Endothelial cell of umbilical vein (primary cell): ENCODE data around the gene ARID1B. TPM values are rescaled to one million over a fixed set of nuclear protein-coding genes. Genes with fewer than 3 reads are reported as not detected.

Experiments
- BruUV-seq: library from RNA; stranded (reverse); fragments of 400-500 nt; replicated peaks from 2 replicates; lab custom pipeline; 2021; lab: Mats Ljungman, UMichigan
- CTCF ChIA-PET: fragments of 300-600, 350-600 bp; sonication (Branson Sonifier 250); formaldehyde crosslinking; loops from one replicate; lab custom pipeline; 2021; ENCODE audit warnings: antibody characterized with exemption, inconsistent platforms; lab: Charles Lee
- POLR2A ChIA-PET: fragments of 300-600, 350-600 bp; sonication (Branson Sonifier 250); formaldehyde crosslinking; loops from one replicate; lab custom pipeline; 2021; ENCODE audit warnings: antibody characterized with exemption, inconsistent platforms; lab: Charles Lee
- DNase-seq: peaks from one replicate; pipeline ENCODE4 v3.0.0-alpha.2; 2011; ENCODE audit warnings: low read depth, low spot score
- FAIRE-seq: peaks from 2 replicates; lab custom pipeline; 2011; peaks lifted over from hg19 to GRCh38; lab: Jason Lieb, UNC
- H2AFZ ChIP-seq: 2 replicates; pipeline ENCODE4 v1.6.0; 2012; ENCODE audit warnings: low read depth, low read length, control low read depth, inconsistent platforms
- H3K27ac ChIP-seq: 2 replicates; pipeline ENCODE4 v1.5.1; 2011; ENCODE audit warnings: low read depth, mild to moderate bottlenecking, control low read depth, low read length, moderate library complexity; ENCODE audit not compliant: insufficient read depth
- H3K27me3 ChIP-seq, 2 experiments: 2 replicates each; pipeline versions ENCODE4 v1.6.0 to v1.6.1; 2011; ENCODE audit warnings: low read length in 2 of 2, mixed read lengths in 1 of 2; ENCODE audit not compliant: control insufficient read depth in 2 of 2, insufficient read depth in 2 of 2
- H3K36me3 ChIP-seq, 2 experiments: 2 replicates in 1 of 2; 3 replicates in 1 of 2; pipeline ENCODE4 v1.5.1; 2011; ENCODE audit warnings: low read length in 2 of 2, mild to moderate bottlenecking in 1 of 2, moderate library complexity in 1 of 2; ENCODE audit not compliant: control insufficient read depth in 2 of 2, insufficient read depth in 2 of 2; ENCODE audit errors: extremely low read depth in 1 of 2
- H3K4me1 ChIP-seq: 3 replicates; pipeline ENCODE4 v1.5.1; 2011; ENCODE audit warnings: mild to moderate bottlenecking, low read length; ENCODE audit not compliant: control insufficient read depth, insufficient read depth; ENCODE audit errors: extremely low read depth
- H3K4me2 ChIP-seq: 2 replicates; pipeline ENCODE4 v1.6.1; 2011; ENCODE audit warnings: low read length, control low read depth, mixed read lengths; ENCODE audit not compliant: insufficient read depth
- H3K4me3 ChIP-seq, 3 experiments: fragments of 200-600 bp in 1 of 3; sonication (generic), shearing (Covaris generic) in 1 of 3; replicated peaks in 1 of 3; 2 replicates each; pipeline ENCODE4 v1.5.1; 2011 to 2016; ENCODE audit warnings: control low read depth in 3 of 3, low read length in 3 of 3, mild to moderate bottlenecking in 2 of 3, inconsistent platforms in 1 of 3, low read depth in 1 of 3, moderate library complexity in 1 of 3; ENCODE audit not compliant: insufficient read depth in 1 of 3
- H3K79me2 ChIP-seq: 2 replicates; pipeline ENCODE4 v1.6.0; 2012; ENCODE audit warnings: low read length, inconsistent platforms; ENCODE audit not compliant: control insufficient read depth, insufficient read depth
- H3K9ac ChIP-seq: replicated peaks from 2 replicates; pipeline ENCODE3; 2011; ENCODE audit warnings: low read length, control low read depth; ENCODE audit not compliant: insufficient read depth; ENCODE audit errors: extremely low read depth
- H3K9me1 ChIP-seq: replicated peaks from 3 replicates; pipeline ENCODE4 v1.6.0; 2011; ENCODE audit warnings: mild to moderate bottlenecking, low read length; ENCODE audit not compliant: control insufficient read depth, insufficient read depth; ENCODE audit errors: extremely low read depth
- H3K9me3 ChIP-seq: replicated peaks from 2 replicates; pipeline ENCODE4 v1.5.1; 2012; ENCODE audit warnings: low read length, inconsistent platforms; ENCODE audit not compliant: control insufficient read depth, insufficient read depth
- H4K20me1 ChIP-seq: replicated peaks from 2 replicates; pipeline ENCODE3; 2011; ENCODE audit warnings: mild to moderate bottlenecking, low read length; ENCODE audit not compliant: control insufficient read depth, insufficient read depth; ENCODE audit errors: extremely low read depth
- EZH2 ChIP-seq: IDR thresholded peaks from 2 replicates; pipeline ENCODE4 v1.6.1; 2012; ENCODE audit warnings: borderline replicate concordance, low read depth, mild to moderate bottlenecking, moderate library complexity, low read length, inconsistent platforms; ENCODE audit not compliant: severe bottlenecking
- FOS ChIP-seq: IDR thresholded peaks from 2 replicates; pipeline ENCODE4 v1.6.1; 2011; ENCODE audit warnings: mild to moderate bottlenecking, low read length, moderate library complexity, borderline replicate concordance; ENCODE audit not compliant: insufficient read depth
- POLR2A ChIP-seq: IDR thresholded peaks from 2 replicates; pipeline ENCODE4 v1.6.1; 2012; ENCODE audit warnings: low read depth, mild to moderate bottlenecking, control low read depth, low read length
- dilution Hi-C: fragments of 300-500 bp; cut with MboI; formaldehyde crosslinking; loops from one replicate; pipeline ENCODE4 v1.15.0; 2019; ENCODE audit warnings: low sequenced_read_pairs; ENCODE audit not compliant: extremely low pct_ligation_motif_present
- intact Hi-C: fragments of 100-400 bp; cut with micrococcal nuclease; formaldehyde crosslinking; loops from one replicate; pipeline ENCODE4 v1.10.0; 2022
- polyA plus RNA-seq, 4 experiments: library from polyadenylated mRNA; depleted of rRNA in 3 of 4; stranded (reverse) in 3 of 4; unstranded in 1 of 4; fragments of >200 nt; gene quantifications; 2 replicates each; pipeline versions ENCODE4 v1.2.1 to v1.2.3, GENCODE V29; 2011 to 2012; ENCODE audit warnings: missing spikeins in 1 of 4
- total RNA-seq: library from RNA; stranded (reverse); gene quantifications from 2 replicates; pipeline ENCODE4 v1.2.3, GENCODE V29; 2021
- TF ChIP-seq, protein P1 (sequence below): IDR thresholded peaks from 2 replicates; pipeline ENCODE4 v1.6.1; 2011; ENCODE audit not compliant: insufficient read depth, insufficient read length

The ARID1B gene
- total and polyA plus RNA-seq, 2 donors (not counting 3 experiments of a cell fraction or from before 2014, with no cell fraction given), result 21.8 to 89.5 TPM

DNA sequence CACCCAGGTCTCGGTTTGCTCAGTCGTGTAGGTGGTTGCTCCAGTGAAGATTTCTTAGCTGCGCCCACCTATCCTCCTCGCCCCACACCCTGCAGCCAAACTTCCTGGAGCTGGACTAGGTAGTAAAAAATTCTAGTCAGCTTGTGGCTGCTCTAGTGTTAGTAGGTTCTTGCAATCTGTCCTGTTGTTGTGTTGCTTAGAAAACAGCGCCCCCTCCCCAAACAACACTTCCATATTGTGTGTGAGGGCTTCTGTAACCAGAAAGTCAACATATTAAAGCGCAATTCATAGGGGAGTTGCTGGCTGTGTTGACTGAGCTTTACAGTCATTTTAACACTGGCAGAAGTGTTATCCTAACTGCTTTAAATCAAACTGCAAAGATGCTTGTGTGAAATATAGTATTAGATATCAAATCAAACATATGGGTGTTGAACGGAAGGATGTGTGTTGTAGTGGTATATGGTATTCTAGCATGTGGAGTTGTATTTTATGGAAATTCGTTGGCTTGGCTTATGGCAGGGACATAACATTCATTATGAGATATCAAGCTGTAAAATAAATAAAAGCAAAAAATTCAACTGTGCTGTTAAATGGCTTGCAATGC, 122.5 kb downstream of the ARID1B start:
- BruUV-seq, result no TSS peak
- H3K4me3 ChIP-seq, result no peak overlapping the region
- no peak overlapping the region for H3K9ac ChIP-seq
- H2AFZ ChIP-seq, result no peak overlapping the region
- no peak overlapping the region for H3K27ac ChIP-seq
- H3K9me3 ChIP-seq, result no peaks in the 10 kb centered on the region
- no peak overlapping the region for H3K4me2 ChIP-seq
- peaks cover 34% of the 10 kb centered on the region for H3K79me2 ChIP-seq
- H4K20me1 ChIP-seq, result peaks cover 4% of the 10 kb centered on the region
- ChIA-PET POLR2A (no interaction called here), CTCF (no interaction called here)
- dilution Hi-C loops, result no loop called here
- no peak for DNase-seq
- intact Hi-C loops, result no loop called here
- FAIRE-seq, result no peak
- no peaks in the 10 kb centered on the region for H3K36me3 ChIP-seq
- TF ChIP-seq, protein P1, sequence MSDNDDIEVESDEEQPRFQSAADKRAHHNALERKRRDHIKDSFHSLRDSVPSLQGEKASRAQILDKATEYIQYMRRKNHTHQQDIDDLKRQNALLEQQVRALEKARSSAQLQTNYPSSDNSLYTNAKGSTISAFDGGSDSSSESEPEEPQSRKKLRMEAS, result no peak
- TF ChIP-seq POLR2A (no peak), EZH2 (no peak), FOS (no peak)
- H3K27me3 ChIP-seq, result no peaks in the 10 kb centered on the region
- no peaks in the 10 kb centered on the region for H3K9me1 ChIP-seq
- peaks cover 12% of the 10 kb centered on the region for H3K4me1 ChIP-seq

- Histone ChIP-seq H4K20me1 (peaks cover 4% of the 10 kb centered on the region), H3K9me3 (no peaks in the 10 kb centered on the region), H3K4me2 (no peak overlapping the region), H3K9me1 (no peaks in the 10 kb centered on the region), H3K79me2 (peaks cover 31% of the 10 kb centered on the region), H3K4me1 (peaks cover 12% of the 10 kb centered on the region), H3K27me3 (no peaks in the 10 kb centered on the region), H2AFZ (no peak overlapping the region), H3K4me3 (no peak overlapping the region), H3K27ac (no peak overlapping the region), H3K9ac (no peak overlapping the region), H3K36me3 (no peaks in the 10 kb centered on the region)
- CTCF ChIA-PET, result no interaction called here
- DNase-seq (no peak), FAIRE-seq (no peak)
- TF ChIP-seq, protein P1, result no peak
- dilution Hi-C loops (no loop called here), intact Hi-C loops (no loop called here)
- BruUV-seq, result no TSS peak
- POLR2A ChIA-PET, result no interaction called here
Measured at GRCh38 chr6:156900292-156900691, 123.1 kb downstream of the ARID1B start.
